H1 (cell line): ENCODE results near the gene SYNGR3. TPM values are rescaled to one million over a fixed set of nuclear protein-coding genes. Genes with fewer than 3 reads are reported as not detected.

Experiments used
- CTCF ChIA-PET: fragments of 300-600 bp; sonication (Branson Sonifier 250); formaldehyde crosslinking; loops from one replicate; lab custom pipeline; 2021; ENCODE audit not compliant: partially characterized antibody; lab: Charles Lee
- POLR2A ChIA-PET: fragments of 300-600 bp; sonication (Branson Sonifier 250); formaldehyde crosslinking; loops from one replicate; lab custom pipeline; 2021; ENCODE audit warnings: inconsistent platforms; ENCODE audit not compliant: partially characterized antibody; lab: Charles Lee
- DNase-seq, 2 experiments: peaks; one replicate each; pipeline versions ENCODE4 v3.0.0 to v3.0.0-alpha.2; 2010 to 2022; ENCODE audit warnings: low spot score in 2 of 2, low read depth in 1 of 2, mixed read lengths in 1 of 2
- FAIRE-seq: peaks from 2 replicates; lab custom pipeline; 2011; peaks lifted over from hg19 to GRCh38; lab: Jason Lieb, UNC
- H2AFZ ChIP-seq: 2 replicates; pipeline ENCODE4 v1.8.1; 2012; ENCODE audit warnings: low read length, inconsistent platforms
- H2AK5ac ChIP-seq: 2 replicates; pipeline ENCODE4 v1.6.1; 2013; ENCODE audit warnings: low read depth, low read length
- H2BK120ac ChIP-seq: replicated peaks from 2 replicates; pipeline ENCODE3; 2013; ENCODE audit warnings: low read depth, low read length, inconsistent platforms
- H2BK12ac ChIP-seq: 2 replicates; pipeline ENCODE4 v1.6.1; 2013; ENCODE audit warnings: low read depth, low read length
- H2BK15ac ChIP-seq: 2 replicates; pipeline ENCODE4 v1.6.1; 2013; ENCODE audit warnings: low read length
- H2BK20ac ChIP-seq: 2 replicates; pipeline ENCODE4 v1.6.1; 2013; ENCODE audit warnings: low read length
- H2BK5ac ChIP-seq: 2 replicates; pipeline ENCODE4 v1.6.1; 2013; ENCODE audit warnings: low read depth, low read length
- H3K14ac ChIP-seq: 2 replicates; pipeline ENCODE4 v1.6.1; 2013; ENCODE audit warnings: inconsistent platforms; ENCODE audit not compliant: insufficient read length
- H3K18ac ChIP-seq: 2 replicates; pipeline ENCODE4 v1.6.1; 2013; ENCODE audit warnings: low read length; ENCODE audit errors: extremely low read depth
- H3K23ac ChIP-seq: 2 replicates; pipeline ENCODE4 v1.6.1; 2013; ENCODE audit warnings: inconsistent platforms; ENCODE audit not compliant: insufficient read length
- H3K23me2 ChIP-seq: 2 replicates; pipeline ENCODE4 v1.6.1; 2013; ENCODE audit warnings: low read depth, low read length
- H3K27ac ChIP-seq: 2 replicates; pipeline ENCODE4 v1.6.1; 2011; ENCODE audit warnings: low read depth, low read length, inconsistent platforms
- H3K27me3 ChIP-seq, 4 experiments: replicated peaks in 1 of 4; 1 replicate in 1 of 4; 2 replicates in 3 of 4; pipeline versions ENCODE4 v1.6.1 to v1.8.1; 2011 to 2013; ENCODE audit warnings: low read length in 3 of 4, mild to moderate bottlenecking in 3 of 4, inconsistent platforms in 2 of 4, mixed read lengths in 2 of 4, moderate library complexity in 1 of 4; ENCODE audit not compliant: control insufficient read depth in 3 of 4, insufficient read depth in 3 of 4; ENCODE audit errors: extremely low read depth in 1 of 4
- H3K36me3 ChIP-seq, 4 experiments: 2 replicates each; pipeline versions ENCODE4 v1.6.1 to v1.8.1; 2011 to 2013; ENCODE audit warnings: mild to moderate bottlenecking in 4 of 4, low read length in 3 of 4, moderate library complexity in 2 of 4, control low read depth in 1 of 4, inconsistent platforms in 1 of 4; ENCODE audit not compliant: insufficient read depth in 4 of 4, control insufficient read depth in 2 of 4
- H3K4ac ChIP-seq: replicated peaks from 2 replicates; pipeline ENCODE3; 2013; ENCODE audit warnings: low read length, low read depth, mixed read lengths, inconsistent platforms; ENCODE audit not compliant: insufficient read length
- H3K4me1 ChIP-seq, 4 experiments: replicated peaks in 1 of 4; 1 replicate in 1 of 4; 2 replicates in 3 of 4; pipeline versions ENCODE4 v1.6.1 to v1.8.1; 2011 to 2013; ENCODE audit warnings: low read length in 3 of 4, inconsistent platforms in 2 of 4, mixed read lengths in 1 of 4; ENCODE audit not compliant: insufficient read depth in 4 of 4, control insufficient read depth in 3 of 4
- H3K4me2 ChIP-seq, 2 experiments: 2 replicates each; pipeline versions ENCODE4 v1.6.1 to v1.8.1; 2011 to 2013; ENCODE audit warnings: low read depth in 2 of 2, low read length in 2 of 2, control low read depth in 1 of 2, inconsistent platforms in 1 of 2, mild to moderate bottlenecking in 1 of 2; ENCODE audit not compliant: insufficient read depth in 1 of 2
- H3K4me3 ChIP-seq, 4 experiments: fragments of 200-600, 300-600 bp in 1 of 4; sonication (generic), shearing (Covaris generic), sonication (Bioruptor Twin) in 1 of 4; 2 replicates each; pipeline versions ENCODE4 v1.5.1 to v1.8.1; 2011 to 2016; ENCODE audit warnings: low read length in 4 of 4, low read depth in 3 of 4, control low read depth in 2 of 4, inconsistent platforms in 2 of 4, mild to moderate bottlenecking in 2 of 4, mixed read lengths in 1 of 4, moderate library complexity in 1 of 4; ENCODE audit not compliant: insufficient read depth in 2 of 4; ENCODE audit errors: extremely low read depth in 1 of 4
- H3K56ac ChIP-seq: replicated peaks from 2 replicates; pipeline ENCODE3; 2013; ENCODE audit warnings: low read depth, mild to moderate bottlenecking, mixed read lengths, low read length, inconsistent platforms; ENCODE audit not compliant: insufficient read length
- H3K79me1 ChIP-seq: 2 replicates; pipeline ENCODE4 v1.6.1; 2013; ENCODE audit warnings: low read depth, low read length, control low read depth
- H3K79me2 ChIP-seq, 2 experiments: 2 replicates each; pipeline versions ENCODE4 v1.6.1 to v1.8.1; 2012 to 2013; ENCODE audit warnings: low read length in 2 of 2, mild to moderate bottlenecking in 2 of 2, inconsistent platforms in 1 of 2; ENCODE audit not compliant: insufficient read depth in 2 of 2, control insufficient read depth in 1 of 2
- H3K9ac ChIP-seq, 4 experiments: replicated peaks in 1 of 4; 1 replicate in 1 of 4; 2 replicates in 3 of 4; pipeline versions ENCODE4 v1.6.1 to v1.8.1; 2011 to 2013; ENCODE audit warnings: low read depth in 3 of 4, low read length in 3 of 4, control low read depth in 2 of 4, mild to moderate bottlenecking in 2 of 4, moderate library complexity in 2 of 4, inconsistent platforms in 1 of 4; ENCODE audit errors: extremely low read depth in 1 of 4
- H3K9me3 ChIP-seq, 2 experiments: 2 replicates each; pipeline versions ENCODE4 v1.6.1 to v1.8.1; 2012 to 2013; ENCODE audit warnings: mild to moderate bottlenecking in 2 of 2, moderate library complexity in 2 of 2, control low read depth in 1 of 2, inconsistent platforms in 1 of 2, low read depth in 1 of 2, low read length in 1 of 2, mixed read lengths in 1 of 2; ENCODE audit not compliant: insufficient read depth in 2 of 2
- H4K20me1 ChIP-seq, 2 experiments: replicated peaks in 1 of 2; 2 replicates each; pipeline versions ENCODE3 to v1.8.1; 2011 to 2013; ENCODE audit warnings: inconsistent platforms in 2 of 2, low read length in 2 of 2, mild to moderate bottlenecking in 1 of 2; ENCODE audit not compliant: insufficient read depth in 2 of 2, control insufficient read depth in 1 of 2
- H4K5ac ChIP-seq: 2 replicates; pipeline ENCODE4 v1.6.1; 2013; ENCODE audit warnings: low read length, low read depth, mixed read lengths, inconsistent platforms; ENCODE audit not compliant: insufficient read length
- H4K8ac ChIP-seq: 2 replicates; pipeline ENCODE4 v1.8.0; 2013; ENCODE audit warnings: mild to moderate bottlenecking, moderate library complexity, low read length, inconsistent platforms; ENCODE audit not compliant: insufficient read depth; ENCODE audit errors: extremely low read depth
- H4K91ac ChIP-seq: replicated peaks from 2 replicates; pipeline ENCODE3; 2013; ENCODE audit warnings: low read length, mixed read lengths, inconsistent platforms; ENCODE audit not compliant: insufficient read length
- HDAC2 ChIP-seq, 2 experiments: fragments of 300-600 bp in 1 of 2; sonication (generic) in 1 of 2; IDR thresholded peaks; 2 replicates each; pipeline ENCODE4 v1.6.1; 2011 to 2012; ENCODE audit warnings: low read depth in 2 of 2, low read length in 2 of 2, mild to moderate bottlenecking in 2 of 2, moderate library complexity in 2 of 2, borderline replicate concordance in 1 of 2, inconsistent platforms in 1 of 2
- KDM4A ChIP-seq: IDR thresholded peaks from one replicate; pipeline ENCODE4 v1.7.1; 2012; ENCODE audit warnings: low read depth, mild to moderate bottlenecking, moderate library complexity, low read length, inconsistent platforms; ENCODE audit not compliant: severe bottlenecking
- KDM5A ChIP-seq: fragments of 200-600 bp; IDR thresholded peaks from 2 replicates; pipeline ENCODE4 v1.7.1; 2012; ENCODE audit warnings: mild to moderate bottlenecking, low read length, inconsistent platforms, mixed read lengths
- WGBS, 2 experiments: shearing (Covaris generic) in 1 of 2; methylation state at CpG; one replicate each; pipeline versions ENCODE4 v1.1.6 to v1.1.7; 2013 to 2015; ENCODE audit warnings: low lambda C conversion rate in 2 of 2, mixed read lengths in 2 of 2, inconsistent platforms in 1 of 2, low coverage in 1 of 2, missing lambda C conversion rate in 1 of 2; ENCODE audit not compliant: insufficient replicate concordance in 2 of 2, insufficient coverage in 1 of 2, insufficient read length in 1 of 2; ENCODE audit errors: extremely low coverage in 1 of 2, missing lambda C conversion rate in 1 of 2; 5-methylcytosine and 5-hydroxymethylcytosine counted together
- polyA plus RNA-seq, 7 experiments: library from polyadenylated mRNA; depleted of rRNA in 3 of 7; stranded (reverse) in 5 of 7; unstranded in 2 of 7; fragments of >200 nt in 5 of 7; fragments of 200-250 nt in 2 of 7; gene quantifications; 1 replicate in 5 of 7; 2 replicates in 1 of 7; 4 replicates in 1 of 7; pipeline versions ENCODE4 v1.2.1 to v1.2.3, GENCODE V29; 2011 to 2013; ENCODE audit warnings: missing spikeins in 2 of 7, mixed read lengths in 2 of 7
- total RNA-seq: library from RNA; stranded (reverse); fragmentation: NEBNext Ultra II Directional; extraction: Animal tissue kit (Norgen Biotek cat#: 25700); gene quantifications from 2 replicates; pipeline ENCODE4 v1.2.1, GENCODE V29; 2021

The SYNGR3 gene
- total and polyA plus RNA-seq, 2 of the 8 experiments (the other 6 are each of a cell fraction or from before 2014, with no cell fraction given), result 36.2 to 49.9 TPM

DNA sequence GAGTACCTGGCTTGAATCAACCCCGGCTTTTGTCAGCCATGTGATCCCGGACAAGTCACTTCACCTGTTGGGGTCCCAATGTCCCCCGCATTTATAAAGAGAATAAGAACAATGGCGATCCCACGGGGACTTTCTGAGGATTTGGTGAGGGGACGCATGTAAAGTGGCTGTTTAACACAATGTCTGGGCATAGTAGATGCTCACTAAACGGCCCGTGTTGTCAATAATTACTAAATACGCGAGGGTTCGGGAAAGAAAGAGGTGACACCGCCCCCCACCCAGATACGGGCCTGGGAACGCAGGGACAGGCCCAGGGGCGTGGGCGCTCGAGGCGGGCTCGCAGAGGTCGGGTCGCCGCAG, 1.8 kb downstream of the SYNGR3 start:
- peaks cover 7 to 8% of the 10 kb centered on the region in 2 experiments for H4K20me1 ChIP-seq
- no peaks in the 10 kb centered on the region for H3K79me1 ChIP-seq
- no peak overlapping the region; the same call in 1 of the 2 replicates for H2BK15ac ChIP-seq
- H4K8ac ChIP-seq, result peak overlapping the region; percentile 36; the same call in 1 of the 2 replicates
- H3K23ac ChIP-seq, result no peak overlapping the region
- FAIRE-seq (no peak), DNase-seq (no peak)
- WGBS, 2 experiments, result 24% methylated on average over 22 of the region's 22 CpGs; no CpG with 5 or more reads in 1 of the 2 experiments
- H3K4ac ChIP-seq, result no peak overlapping the region
- H4K5ac ChIP-seq, result no peak overlapping the region
- H2BK120ac ChIP-seq, result no peak overlapping the region
- H4K91ac ChIP-seq, result peak overlapping the region; percentile 74
- H3K4me3 ChIP-seq, result peak overlapping the region; percentile 5 to 77 (median 22); a peak in 4 of 8 replicates
- ChIA-PET POLR2A (interaction anchor here (0.6 to 28.2 kb wide), 11 partner anchors 8 to 381 kb away, joined by 3 to 736 read pairs (median 7); partner anchors contain the start of genes GFER, NDUFB10, NOXO1 and NPW), CTCF (interaction anchor here (1.4 to 6.8 kb wide), 3 partner anchors 10 to 99 kb away, joined by 3 to 55 read pairs (median 5); partner anchors contain the start of gene NOXO1)
- H3K56ac ChIP-seq, result no peak overlapping the region
- peak overlapping the region; percentile 60; the same call in 1 of the 2 replicates for H3K18ac ChIP-seq
- H3K9me3 ChIP-seq, result no peaks in the 10 kb centered on the region
- H2AK5ac ChIP-seq, result no peak overlapping the region
- H3K27me3 ChIP-seq, result peaks cover 4 to 37% (median 24%) of the 10 kb centered on the region in 4 experiments
- peaks cover 0 to 24% (median 18%) of the 10 kb centered on the region in 4 experiments; a peak in 6 of 7 replicates for H3K4me1 ChIP-seq
- peak overlapping the region; percentile 72; the same call in 1 of the 2 replicates for H2BK20ac ChIP-seq
- H2AFZ ChIP-seq, result no peak overlapping the region
- peak overlapping the region; percentile 83 to 91 for H3K4me2 ChIP-seq
- no peak overlapping the region for H3K14ac ChIP-seq
- no peak overlapping the region for H3K27ac ChIP-seq
- H3K9ac ChIP-seq, result no peak overlapping the region
- H3K79me2 ChIP-seq, result no peaks in the 10 kb centered on the region
- TF ChIP-seq KDM5A (no peak), KDM4A (peak; percentile 3), HDAC2 (IDR thresholded peaks at IDR 0.05; ENCODE audit: borderline replicate concordance in 1 of 2, low read depth in 2 of 2, low read length in 2 of 2) (0 out of 4 replicates have a peak, but pooled peaks of 1 of the 2 experiments have one; percentile 26)
- H3K36me3 ChIP-seq, result no peaks in the 10 kb centered on the region; a peak in 1 of 8 replicates
- peaks cover 22% of the 10 kb centered on the region; the same call in 1 of the 2 replicates for H3K23me2 ChIP-seq
- H2BK5ac ChIP-seq, result no peak overlapping the region; the same call in 1 of the 2 replicates
- no peak overlapping the region for H2BK12ac ChIP-seq
